Dermis blood vessel endothelial cell (primary cell): Measurements from ENCODE around the gene SYT6. TPM values are rescaled to one million over a fixed set of nuclear protein-coding genes. Genes with fewer than 3 reads are reported as not detected.
"Not testable (repeated sequence)": the region's sequence is repeated elsewhere in the genome, so short reads cannot be mapped to it uniquely, and the experiment has no call there.

Source experiments
- DNase-seq: peaks from one replicate; pipeline ENCODE4 v3.0.0; 2010
- total RNA-seq: library from RNA; depleted of rRNA; stranded (reverse); fragments of >200 nt; gene quantifications from 2 replicates; pipeline ENCODE4 v1.2.3, GENCODE V29; 2014

Gene SYT6
- total RNA-seq, 1 donor from 2014 or later = not detected

DNA sequence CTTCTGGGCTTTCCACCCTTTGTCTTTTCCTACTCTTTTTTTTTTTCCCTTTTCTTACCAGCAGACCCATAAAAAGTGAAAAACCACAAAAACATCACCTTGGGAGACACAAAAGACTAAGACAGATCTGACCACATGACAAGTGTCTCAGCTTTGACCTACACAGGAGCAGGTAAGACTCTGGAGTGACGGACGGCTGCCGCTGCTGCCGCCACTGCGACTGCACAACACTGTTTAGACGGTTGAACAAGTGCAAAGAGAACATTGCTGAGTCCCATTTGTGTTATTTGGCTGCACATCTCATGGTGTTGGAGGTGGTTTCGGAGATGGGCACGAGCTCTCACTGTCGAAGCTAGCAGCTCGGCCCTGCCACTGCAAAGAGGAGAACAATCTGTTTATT lies 62.0 kb downstream of the SYT6 start:
- no peak for DNase-seq

DNA sequence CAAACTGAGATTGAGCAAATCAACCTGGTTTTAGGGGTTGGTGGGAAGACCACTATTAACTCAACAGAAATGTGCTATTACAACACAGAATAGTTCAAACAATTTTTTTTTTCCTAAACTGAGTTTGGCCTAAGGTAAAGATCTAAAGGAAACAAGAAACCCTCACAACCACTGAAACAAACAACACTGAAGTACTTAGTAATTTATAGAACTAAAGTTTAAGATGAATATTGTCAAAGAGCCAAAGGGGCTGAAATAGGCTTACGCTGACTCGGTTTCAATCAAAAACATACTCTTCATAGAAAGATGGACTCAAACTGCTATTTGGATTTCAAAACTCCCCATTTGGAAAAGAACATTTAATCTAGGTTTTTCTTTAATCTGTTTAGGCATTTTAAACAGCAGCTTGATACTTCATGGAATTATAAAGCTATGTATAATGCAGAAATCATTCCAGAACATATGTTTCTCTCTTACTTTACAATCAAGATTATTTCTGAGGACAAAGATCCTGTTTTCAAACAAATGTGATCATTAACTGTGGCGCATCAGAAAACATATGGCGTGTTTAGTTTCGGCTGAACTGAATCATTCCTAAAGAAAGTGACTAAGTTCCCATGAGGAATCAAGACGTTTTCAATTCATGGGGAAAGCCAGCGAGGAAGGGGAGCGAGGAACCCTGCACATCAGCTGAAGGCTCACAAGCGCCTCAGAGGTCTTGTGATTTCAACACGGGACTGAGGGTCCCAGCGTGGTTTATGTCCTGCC lies 62.7 kb downstream of the SYT6 start:
- no peak for DNase-seq

DNA sequence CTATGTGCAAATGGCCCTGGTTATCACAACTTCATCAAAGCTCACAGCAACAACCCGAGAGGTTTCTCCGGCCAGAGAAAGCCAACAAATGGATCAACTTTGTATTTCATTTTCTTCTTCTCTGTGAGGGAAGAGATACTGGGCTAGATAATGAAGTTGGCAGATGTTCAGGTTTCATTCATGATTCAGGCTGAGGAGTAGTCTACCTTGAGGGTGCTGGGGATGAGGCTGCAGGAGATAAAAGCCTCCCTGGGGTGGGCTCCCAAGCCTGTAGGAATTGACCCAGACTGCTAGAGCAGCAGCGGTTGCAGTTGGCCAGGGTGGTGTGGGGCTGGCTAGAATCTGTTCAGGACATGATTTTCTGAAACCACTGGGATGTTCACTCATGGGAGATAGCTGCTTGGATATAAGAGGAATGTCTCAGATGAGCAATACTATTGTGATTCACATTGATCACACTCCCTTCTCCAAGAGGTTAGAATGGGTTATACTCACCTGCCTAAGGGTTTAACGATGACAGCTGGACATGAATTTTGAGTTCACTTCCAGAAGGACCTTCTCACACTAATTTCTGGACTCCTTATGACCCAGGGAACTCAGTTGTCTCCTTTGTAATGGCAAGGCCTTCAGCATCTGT lies 64.0 kb downstream of the SYT6 start:
- no peak for DNase-seq

DNA sequence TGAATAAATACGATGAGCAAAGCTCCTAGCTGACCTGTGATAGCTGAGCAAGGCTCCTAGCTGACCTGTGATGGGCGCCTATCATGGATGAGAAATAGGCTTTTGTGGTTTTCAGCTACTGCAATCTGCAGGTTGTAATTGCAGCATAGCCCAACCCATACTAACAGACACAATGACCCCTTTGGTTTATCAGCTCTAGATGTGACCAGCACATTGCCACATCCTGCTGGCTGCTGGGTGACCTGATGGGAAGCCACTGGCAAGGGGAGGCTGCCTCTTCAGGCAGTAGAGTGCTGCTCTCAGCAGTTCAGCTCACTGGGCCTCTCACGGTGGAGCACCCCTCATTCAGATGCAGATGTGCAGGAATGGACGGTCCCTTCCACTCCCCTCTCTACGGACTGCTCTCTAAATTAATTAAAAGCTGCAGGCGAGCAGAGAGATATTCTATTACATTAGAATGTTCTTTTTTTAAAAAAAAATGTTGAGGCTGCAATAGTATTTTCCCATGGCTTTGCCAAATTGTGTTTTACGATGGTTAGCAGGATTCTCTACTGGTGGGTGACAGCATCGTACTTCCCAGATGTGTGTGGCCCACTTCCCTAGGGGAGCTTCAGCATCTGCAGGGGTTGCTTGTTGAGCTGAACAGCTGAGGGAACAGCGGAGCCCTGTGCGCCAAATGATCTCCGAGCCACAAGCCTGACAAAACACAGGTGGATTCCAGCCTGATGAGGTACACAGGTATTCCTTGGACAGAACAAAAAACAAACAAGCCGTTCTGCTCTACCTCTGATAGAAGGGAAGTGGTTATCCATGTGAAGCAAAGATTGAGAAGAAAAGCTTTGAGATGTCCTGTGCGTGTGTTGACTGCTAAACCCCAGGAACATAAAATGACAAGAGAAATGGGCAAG lies 65.0 kb downstream of the SYT6 start:
- no peak for DNase-seq

DNA sequence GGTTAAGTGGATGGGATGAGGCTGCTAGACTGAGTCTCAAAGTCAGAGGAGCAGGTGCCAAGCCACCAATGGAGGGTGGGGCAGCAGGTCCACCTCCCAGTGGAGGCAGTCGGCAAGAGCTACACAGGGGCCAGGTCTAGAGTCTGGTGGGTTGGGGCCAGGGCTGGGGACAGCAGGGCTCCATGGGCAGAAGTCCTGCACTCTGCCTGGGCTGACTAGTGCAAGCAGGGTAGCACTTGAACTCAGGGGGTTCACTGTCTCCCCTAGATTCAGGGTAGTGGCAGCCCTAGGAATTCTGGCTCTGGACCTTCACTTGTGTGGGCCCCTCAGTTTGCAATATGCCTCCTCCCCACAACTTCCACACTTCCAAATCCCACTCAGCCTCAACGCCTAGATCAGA lies 66.2 kb downstream of the SYT6 start:
- DNase-seq = no peak

DNA sequence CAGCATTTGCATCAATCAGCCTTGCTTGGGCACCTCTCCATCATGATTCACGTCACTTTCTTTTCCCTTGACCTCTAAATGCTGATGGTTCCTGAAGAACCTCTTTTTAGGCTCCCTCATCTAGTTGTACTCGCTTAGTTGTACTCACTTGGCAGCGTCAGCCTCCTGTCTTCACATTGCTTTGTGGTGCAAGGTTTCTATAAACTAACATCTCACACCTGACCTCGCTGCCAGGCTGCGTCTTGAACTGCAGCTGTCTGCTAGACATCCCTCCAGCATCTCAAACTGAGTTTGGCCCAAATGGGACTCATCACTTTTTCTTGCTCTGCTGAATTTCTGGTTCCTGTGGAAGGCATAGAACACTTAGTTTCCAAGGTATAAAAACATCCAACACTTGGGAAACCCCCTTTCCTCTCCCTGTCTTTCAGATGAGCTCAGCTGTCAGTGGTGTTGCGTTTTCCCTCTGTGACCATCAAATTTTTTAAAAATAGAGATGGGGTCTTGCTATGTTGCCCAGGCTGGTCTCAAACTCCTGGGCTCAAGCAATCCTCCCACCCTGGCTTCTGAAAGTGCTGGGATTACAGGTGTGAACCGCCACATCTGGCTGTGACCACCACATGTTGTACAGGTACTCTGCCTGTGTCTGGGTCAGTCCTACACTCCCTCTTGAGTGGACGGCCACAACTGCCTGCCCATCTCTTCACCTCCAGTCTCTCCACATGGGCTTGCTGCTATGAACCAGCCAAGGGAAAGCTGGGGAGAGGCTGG lies 66.9 kb downstream of the SYT6 start:
- no peak for DNase-seq

DNA sequence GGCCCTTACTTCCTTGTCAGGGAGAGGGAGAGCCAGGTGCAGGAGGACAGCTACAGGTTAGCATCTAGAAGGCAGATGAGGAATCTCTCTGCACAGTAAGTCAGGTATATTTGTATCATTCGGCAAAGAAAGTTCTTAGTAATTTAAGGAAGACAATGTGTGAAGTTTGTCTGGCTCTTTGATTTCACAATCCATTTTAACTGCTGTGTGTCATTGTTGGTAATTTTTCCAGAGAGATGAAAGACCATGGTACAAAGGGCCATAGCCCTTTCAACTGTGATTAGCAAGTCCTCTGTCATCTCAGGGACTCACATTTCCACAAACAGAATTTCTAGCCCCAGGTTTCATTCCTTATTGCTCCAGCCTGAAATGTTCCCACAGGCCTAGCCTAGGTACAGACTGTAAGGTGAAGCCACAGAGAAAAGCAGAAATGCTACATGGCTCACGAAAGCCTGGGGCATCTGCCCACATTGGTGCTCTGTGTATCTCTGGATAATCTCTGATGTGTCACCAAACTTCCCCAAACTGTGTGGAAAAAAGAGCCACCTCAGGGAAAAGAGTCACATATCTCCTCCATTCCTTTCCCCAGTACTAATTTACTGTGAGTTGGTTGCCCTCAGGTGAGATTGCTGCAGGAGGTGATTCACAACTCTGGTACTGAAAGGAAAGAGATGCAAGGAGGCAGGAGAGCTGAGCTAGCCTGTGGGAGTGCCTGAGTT lies 70.6 kb downstream of the SYT6 start:
- no peak for DNase-seq

DNA sequence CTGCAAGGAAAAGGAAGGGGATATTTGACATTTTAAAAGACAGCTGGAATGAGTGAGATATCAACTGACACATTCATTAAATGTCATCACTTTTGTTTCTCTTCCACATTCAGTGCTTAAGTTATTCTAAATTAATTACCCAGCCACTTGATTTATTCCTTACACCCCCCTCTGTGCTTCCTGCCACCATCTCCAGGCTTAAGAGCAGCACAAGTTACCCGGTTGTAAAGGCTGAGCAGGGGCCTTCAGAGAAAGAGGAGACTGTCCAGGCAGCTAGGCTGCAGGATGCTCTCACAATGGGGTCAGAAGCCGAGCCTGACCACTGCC lies 71.4 kb downstream of the SYT6 start:
- DNase-seq = no peak

DNA sequence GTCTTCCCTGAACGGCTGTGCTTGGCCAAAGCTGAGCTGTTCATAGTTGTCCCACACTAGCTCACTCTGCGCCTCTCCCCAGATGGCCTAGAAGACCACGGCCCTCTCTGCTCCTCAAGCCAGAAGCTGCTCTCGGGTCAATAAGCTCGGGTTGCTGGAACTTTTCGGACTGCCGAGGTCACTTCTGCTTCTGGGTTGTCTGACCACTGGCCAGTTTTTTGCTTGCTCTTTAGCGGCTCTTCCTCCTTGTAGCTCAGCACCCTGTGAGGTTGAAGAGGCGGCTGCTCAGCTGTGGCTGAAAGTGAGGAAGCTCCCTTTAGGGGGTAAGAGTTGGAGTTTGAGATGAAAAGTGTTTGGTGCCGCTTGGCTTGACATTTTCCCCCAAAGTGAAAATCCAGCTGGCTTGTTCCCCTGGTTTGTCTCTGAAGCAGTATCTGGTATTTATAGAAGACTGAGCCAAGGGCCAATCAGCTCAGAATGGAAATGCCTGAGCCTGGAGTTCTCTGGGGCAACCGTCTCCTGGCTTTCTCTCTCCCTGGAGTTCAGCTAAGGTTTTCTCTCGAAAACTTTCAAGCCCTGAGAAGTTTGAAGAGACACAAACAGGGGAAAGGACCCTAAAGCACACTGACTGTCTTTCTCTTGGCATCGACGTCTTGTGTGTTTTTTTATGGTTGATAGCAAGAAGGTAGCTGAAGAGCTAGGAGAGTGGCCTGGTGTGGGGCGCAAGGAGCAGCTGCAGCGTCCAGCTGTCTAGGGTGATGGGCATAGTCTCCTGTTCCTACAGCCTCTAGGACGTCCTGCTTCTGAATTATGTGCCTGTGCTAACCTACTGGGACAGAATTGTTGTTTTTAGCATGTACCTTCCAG lies 72.0 kb downstream of the SYT6 start:
- DNase-seq = no peak

DNA sequence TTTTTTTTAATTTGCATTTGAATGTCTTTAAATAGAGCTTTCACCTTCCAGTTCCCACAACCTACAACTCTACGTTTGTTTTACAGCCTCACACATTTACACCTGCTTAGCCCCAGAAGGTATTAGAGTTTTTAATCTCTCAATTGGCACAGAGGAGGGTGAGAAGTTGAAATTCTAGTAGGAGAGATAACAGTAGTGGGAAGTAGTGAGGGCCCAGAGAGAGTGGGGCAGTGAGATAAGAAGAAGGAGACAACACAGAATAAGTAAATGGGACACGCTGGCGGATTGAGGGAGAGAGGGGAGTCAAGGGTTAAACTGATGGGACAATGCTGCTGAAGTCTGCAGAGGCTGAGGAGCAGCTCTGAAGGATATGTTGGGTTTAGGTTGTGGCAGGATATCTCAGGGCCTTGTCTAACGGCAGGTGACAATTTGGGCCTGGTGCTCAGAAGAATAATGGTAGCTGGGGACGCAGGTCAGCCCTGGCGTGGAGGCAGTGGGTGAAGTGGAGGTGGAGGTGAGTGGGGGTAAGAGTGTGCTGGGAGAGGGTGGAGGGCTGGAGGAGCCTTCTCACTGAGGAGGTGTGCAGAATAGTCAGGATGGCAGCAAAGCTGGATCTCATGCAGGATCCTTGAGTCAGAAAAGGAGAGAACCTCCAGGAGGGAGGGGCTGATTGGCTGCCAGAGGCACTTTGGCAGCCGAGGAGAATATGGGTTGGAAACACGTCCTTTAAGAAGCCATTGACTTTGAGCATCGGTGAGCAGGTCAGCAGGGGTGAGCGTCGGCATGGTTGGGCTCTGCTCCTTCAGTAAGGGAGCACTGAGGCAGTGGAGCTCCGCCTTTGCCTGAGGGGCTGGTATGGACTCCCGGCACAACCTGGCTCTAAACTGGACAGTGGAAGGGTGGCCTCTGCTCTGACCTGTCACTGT lies 72.9 kb downstream of the SYT6 start:
- DNase-seq = no peak

DNA sequence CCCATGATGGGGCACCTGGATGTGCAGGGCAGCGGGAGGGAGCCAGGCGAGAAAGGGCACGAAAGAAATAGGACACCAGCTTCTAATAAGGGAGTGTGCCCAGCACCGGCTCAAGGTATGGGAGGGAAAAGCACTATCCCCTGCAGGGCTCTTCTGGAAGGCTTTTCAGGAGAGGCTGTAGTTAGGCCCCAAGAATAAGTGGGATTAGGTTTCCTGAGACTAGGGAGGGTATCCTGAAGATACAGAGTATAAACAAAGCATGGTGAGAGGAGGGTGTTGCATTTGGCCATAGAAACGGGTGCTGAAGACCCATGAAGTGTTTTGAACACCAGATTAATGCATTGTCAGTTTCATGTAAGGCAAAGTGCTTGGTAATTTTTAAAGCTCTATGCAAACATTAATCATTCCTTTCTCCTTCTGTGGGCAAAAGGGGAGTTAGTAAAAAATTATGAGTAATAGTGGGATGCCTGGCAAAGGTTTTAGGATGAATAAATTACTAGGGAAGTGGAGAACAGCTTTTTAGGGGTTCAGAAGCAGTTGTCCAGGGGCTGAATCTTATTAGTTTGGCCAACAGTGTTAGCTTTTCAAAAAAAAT lies 74.0 kb downstream of the SYT6 start:
- no peak for DNase-seq

DNA sequence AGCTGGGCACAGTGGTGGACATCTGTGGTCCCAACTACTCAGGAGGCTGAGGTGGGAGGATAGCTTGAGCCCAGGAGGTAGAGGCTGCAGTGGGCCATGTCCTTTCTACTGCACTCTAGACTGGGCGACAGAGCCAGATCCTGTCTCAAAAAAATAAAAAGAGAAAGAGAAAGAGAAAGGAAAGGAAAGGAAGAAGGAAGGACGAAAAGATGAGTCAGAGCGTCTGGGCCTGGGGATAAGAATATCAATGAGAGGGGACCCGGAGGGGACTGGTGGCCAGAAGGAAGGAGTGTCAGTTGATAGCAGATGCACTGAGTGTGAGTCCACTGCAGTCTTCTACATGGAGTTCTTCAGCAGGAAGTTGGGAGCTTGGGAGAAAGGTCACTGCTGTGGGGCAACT lies 75.6 kb downstream of the SYT6 start:
- no peak for DNase-seq

DNA sequence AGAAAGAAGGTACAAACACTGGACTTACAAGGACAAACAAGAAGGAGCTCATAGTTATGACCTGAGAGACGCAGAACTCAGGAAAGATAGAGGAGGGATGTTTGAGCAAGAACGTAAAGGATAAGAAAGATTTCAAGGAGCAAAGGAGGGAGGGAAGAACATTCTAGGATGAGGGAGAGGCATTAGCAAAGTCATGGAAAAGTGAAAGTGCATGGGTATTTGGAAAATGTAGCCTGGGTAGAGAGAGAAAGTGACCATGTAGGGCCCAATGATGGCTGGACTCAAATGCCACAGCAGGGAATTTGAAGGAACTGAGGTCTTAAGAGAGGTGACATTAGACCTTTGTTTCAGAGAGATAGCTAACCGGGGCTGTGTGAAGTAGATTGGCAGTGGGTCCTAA lies 76.5 kb downstream of the SYT6 start:
- DNase-seq = no peak

DNA sequence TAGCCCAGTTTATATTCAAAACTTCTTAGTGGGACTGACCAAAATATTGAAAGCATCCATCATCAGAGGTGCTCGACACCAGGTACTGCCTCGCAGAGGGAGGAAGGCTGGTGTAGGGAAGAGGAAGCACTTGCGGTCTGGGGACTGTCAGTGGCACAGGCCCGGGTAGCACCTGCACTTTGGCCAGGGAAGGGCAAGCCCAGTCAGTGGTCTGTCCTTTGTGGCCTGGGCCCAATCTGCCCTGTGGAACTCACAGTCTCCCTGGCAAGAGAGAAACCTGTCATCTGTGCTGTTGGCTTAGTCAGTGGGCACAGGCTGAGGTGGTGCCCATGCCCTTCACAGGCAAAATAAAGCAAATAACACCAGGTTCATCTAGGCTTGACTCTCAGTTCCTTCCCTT lies 77.4 kb downstream of the SYT6 start:
- DNase-seq = no peak

DNA sequence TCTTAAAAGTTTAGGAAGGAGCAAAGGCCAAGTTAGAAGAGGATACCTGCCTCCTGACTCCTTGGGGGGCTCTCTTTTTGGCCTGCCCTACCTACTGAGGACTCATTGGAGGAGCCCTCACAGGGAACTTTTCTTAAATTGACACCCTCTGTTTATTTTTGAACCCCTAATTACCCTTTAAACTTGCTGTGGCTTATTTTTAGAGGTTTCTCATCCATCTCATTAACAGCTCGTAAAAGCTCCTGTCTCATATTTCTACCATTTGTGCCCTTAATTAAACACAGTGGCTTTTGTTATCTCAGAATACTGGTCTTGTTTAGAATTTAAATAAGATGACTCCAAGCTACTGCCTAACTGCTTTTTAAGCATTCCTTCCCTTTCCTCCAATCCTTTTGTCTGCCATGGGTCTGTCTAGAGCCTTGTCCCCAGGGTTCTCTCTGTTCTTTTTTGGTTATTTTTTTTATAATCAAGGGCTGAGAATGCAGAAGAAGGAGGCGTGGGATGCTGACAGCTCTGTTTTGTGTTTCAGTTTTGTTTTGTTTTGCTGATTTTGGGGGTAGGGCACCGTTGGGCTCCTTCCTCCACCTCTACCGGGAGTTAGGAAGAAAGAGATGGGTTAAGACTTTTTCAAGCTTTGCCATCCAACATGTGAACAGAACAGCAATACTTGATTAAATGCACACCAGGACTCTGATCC lies 78.0 kb downstream of the SYT6 start:
- DNase-seq = no peak

DNA sequence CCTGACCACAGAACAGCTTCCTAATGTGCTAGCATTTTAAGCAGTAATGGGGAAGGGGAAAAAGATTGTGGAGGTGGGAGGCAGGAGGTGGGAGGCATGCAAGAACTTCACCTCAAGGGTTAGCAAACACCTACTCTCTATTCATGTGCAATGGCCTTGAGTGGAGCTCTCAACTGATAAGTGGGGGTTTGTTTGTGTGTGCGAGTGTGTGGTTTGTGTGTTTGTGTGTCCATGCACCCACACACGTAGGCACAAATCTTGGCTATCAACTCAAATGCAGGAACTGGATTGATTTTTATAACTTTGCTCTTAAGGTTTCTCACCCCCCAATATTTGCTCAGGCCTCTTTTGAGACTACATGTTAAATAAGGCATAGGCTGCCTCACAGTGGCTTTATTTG lies 78.6 kb downstream of the SYT6 start:
- no peak for DNase-seq

DNA sequence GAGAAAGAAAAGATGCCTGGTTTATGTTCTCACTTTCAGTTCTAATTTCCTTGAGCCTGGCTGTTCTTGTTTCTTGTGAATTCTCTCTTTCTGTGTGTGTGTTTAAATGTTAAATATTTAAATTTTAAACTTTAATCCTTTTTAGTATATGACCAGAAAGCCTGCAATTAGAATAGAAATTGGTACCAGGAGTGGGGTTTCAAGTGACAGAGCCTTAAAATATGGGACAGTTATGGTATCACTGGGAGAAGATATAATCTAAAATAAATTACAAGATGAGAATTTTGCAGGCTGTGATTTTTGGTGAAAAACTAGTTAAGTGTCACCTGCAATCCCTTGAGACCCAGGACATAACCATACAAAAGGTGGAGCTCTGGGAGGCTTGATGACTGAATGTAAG lies 81.4 kb downstream of the SYT6 start:
- no peak for DNase-seq

DNA sequence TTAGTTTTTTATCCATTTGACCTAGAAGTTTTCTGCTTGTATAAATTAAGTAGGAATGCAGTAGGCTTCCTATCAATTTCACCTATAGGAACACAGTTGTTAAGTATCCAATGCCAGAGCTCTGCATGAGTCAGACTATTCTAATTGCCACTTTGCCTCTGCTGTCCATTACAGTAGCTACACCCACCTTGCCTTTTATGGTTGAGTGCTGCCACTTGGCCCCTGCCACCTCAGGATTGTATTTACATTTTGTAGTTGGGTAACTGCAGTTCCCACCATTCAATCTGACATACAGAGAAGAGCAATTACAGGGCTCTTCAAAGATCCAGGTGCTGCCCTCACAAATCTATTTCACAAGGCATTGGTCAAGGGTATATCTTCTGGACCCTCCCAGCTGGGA lies 83.9 kb downstream of the SYT6 start:
- DNase-seq = not testable (repeated sequence)

DNA sequence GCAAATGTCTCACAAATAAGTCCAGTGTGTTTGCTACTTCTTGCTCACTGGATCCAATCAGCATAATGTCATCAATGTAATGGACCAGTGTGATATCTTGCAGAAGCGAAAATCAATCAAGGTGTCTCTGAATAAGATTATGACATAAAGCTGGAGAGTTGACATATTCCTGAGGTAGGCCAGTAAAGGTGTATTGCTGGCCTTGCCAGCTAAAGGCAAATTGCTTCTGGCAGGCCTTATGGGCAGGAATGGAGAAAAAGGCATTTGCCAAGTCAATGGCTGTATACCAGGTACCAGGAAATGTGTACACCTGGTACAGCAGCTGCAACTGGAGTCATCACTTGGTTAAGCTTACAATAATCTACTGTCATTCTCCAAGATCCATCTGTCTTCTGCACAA lies 85.0 kb downstream of the SYT6 start:
- not testable (repeated sequence) for DNase-seq
